Osteoblast (primary cell): ENCODE results near the gene ARAF. TPM values are rescaled to one million over a fixed set of nuclear protein-coding genes. Genes with fewer than 3 reads are reported as not detected.

ENCODE experiments used
- DNase-seq: peaks from one replicate; pipeline ENCODE4 v3.0.0; 2011; ENCODE audit warnings: low spot score, mixed read lengths; ENCODE audit not compliant: insufficient read length; ENCODE audit errors: missing footprints
- H2AFZ ChIP-seq: 2 replicates; pipeline ENCODE4 v1.6.0; 2011; ENCODE audit warnings: mild to moderate bottlenecking, low read length
- H3K27ac ChIP-seq: 2 replicates; pipeline ENCODE4 v1.5.1; 2011; ENCODE audit warnings: mild to moderate bottlenecking, low read depth, low read length, moderate library complexity
- H3K27me3 ChIP-seq: 2 replicates; pipeline ENCODE4 v1.6.0; 2012; ENCODE audit warnings: mild to moderate bottlenecking, control low read depth, inconsistent platforms, low read length, moderate library complexity; ENCODE audit not compliant: insufficient read depth
- H3K36me3 ChIP-seq: 2 replicates; pipeline ENCODE4 v1.5.1; 2011; ENCODE audit warnings: mild to moderate bottlenecking, low read length, control low read depth, moderate library complexity; ENCODE audit not compliant: insufficient read depth
- H3K4me1 ChIP-seq: 2 replicates; pipeline ENCODE4 v1.5.1; 2011; ENCODE audit warnings: mild to moderate bottlenecking, low read length, control low read depth, moderate library complexity; ENCODE audit not compliant: insufficient read depth
- H3K4me2 ChIP-seq: 2 replicates; pipeline ENCODE4 v1.6.0; 2011; ENCODE audit warnings: mild to moderate bottlenecking, low read length; ENCODE audit not compliant: insufficient read depth
- H3K4me3 ChIP-seq: fragments of 200-600 bp; sonication (generic); 3 replicates; pipeline ENCODE4 v1.5.1; 2012; ENCODE audit warnings: mild to moderate bottlenecking, low read length, inconsistent platforms; ENCODE audit not compliant: insufficient read depth
- H3K79me2 ChIP-seq: 2 replicates; pipeline ENCODE4 v1.6.0; 2012; ENCODE audit warnings: mild to moderate bottlenecking, low read length, control low read depth, inconsistent platforms; ENCODE audit not compliant: insufficient read depth
- H3K9me3 ChIP-seq: 2 replicates; pipeline ENCODE4 v1.5.1; 2011; ENCODE audit warnings: low read depth, low read length, control low read depth
- H4K20me1 ChIP-seq: 2 replicates; pipeline ENCODE4 v1.6.0; 2012; ENCODE audit warnings: mild to moderate bottlenecking, low read length, control low read depth; ENCODE audit not compliant: insufficient read depth
- total RNA-seq: library from RNA; depleted of rRNA; stranded (reverse); fragments of >200 nt; gene quantifications from 2 replicates; pipeline ENCODE4 v1.2.3, GENCODE V29; 2012
- TF ChIP-seq, protein P1 (sequence below): IDR thresholded peaks from 2 replicates; pipeline ENCODE4 v1.5.1; 2011; ENCODE audit warnings: mild to moderate bottlenecking, low read depth, low read length, moderate library complexity; ENCODE audit errors: extremely low read depth

The ARAF gene
- total RNA-seq, 1 donor = 21.0 TPM

DNA sequence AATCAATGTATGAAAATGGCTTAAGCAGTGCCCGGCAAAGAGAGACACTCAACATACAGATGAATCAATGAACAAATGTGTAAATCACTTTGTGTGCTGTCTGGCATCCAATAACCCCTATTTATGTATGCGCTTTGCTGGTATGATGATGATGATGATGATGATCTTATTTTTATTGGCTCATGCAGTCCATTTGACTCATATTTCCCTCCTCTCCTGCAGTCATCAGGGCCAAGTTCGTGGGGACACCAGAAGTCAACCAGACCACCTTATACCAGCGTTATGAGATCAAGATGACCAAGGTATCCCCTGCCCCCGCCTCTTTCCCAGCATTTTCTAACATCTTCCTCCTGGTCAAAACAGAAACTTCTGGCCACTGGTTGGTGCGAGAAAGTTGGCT, 23.7 kb downstream of the ARAF start:
- Histone ChIP-seq H3K4me1 (peaks cover 20% of the 10 kb centered on the region), H3K27ac (peak overlapping the region; percentile 72), H3K27me3 (no peaks in the 10 kb centered on the region), H3K79me2 (peaks cover 19% of the 10 kb centered on the region), H4K20me1 (peaks cover 30% of the 10 kb centered on the region), H2AFZ (no peak overlapping the region), H3K4me3 (peak overlapping the region; percentile 76), H3K36me3 (peaks cover 19% of the 10 kb centered on the region), H3K4me2 (peak overlapping the region; percentile 88), H3K9me3 (no peaks in the 10 kb centered on the region)
- TF ChIP-seq, protein P1, sequence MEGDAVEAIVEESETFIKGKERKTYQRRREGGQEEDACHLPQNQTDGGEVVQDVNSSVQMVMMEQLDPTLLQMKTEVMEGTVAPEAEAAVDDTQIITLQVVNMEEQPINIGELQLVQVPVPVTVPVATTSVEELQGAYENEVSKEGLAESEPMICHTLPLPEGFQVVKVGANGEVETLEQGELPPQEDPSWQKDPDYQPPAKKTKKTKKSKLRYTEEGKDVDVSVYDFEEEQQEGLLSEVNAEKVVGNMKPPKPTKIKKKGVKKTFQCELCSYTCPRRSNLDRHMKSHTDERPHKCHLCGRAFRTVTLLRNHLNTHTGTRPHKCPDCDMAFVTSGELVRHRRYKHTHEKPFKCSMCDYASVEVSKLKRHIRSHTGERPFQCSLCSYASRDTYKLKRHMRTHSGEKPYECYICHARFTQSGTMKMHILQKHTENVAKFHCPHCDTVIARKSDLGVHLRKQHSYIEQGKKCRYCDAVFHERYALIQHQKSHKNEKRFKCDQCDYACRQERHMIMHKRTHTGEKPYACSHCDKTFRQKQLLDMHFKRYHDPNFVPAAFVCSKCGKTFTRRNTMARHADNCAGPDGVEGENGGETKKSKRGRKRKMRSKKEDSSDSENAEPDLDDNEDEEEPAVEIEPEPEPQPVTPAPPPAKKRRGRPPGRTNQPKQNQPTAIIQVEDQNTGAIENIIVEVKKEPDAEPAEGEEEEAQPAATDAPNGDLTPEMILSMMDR = no peak
- DNase-seq = no peak

- H3K36me3 ChIP-seq = peaks cover 19% of the 10 kb centered on the region
- DNase-seq = no peak
- H3K4me3 ChIP-seq = peak overlapping the region; percentile 76
- peak overlapping the region; percentile 88 for H3K4me2 ChIP-seq
- H2AFZ ChIP-seq = no peak overlapping the region
- H3K27me3 ChIP-seq = no peaks in the 10 kb centered on the region
- H3K4me1 ChIP-seq = peaks cover 20% of the 10 kb centered on the region
- peak overlapping the region; percentile 72 for H3K27ac ChIP-seq
- peaks cover 30% of the 10 kb centered on the region for H4K20me1 ChIP-seq
- peaks cover 19% of the 10 kb centered on the region for H3K79me2 ChIP-seq
- TF ChIP-seq, protein P1 = no peak
- no peaks in the 10 kb centered on the region for H3K9me3 ChIP-seq
These were observed 24.3 kb downstream of the ARAF start for GRCh38 chrX:47585273-47585672.

- no peak overlapping the region for H3K4me2 ChIP-seq
- peaks cover 19% of the 10 kb centered on the region for H3K79me2 ChIP-seq
- H3K4me3 ChIP-seq = peak overlapping the region; percentile 25
- peaks cover 20% of the 10 kb centered on the region for H3K4me1 ChIP-seq
- peaks cover 19% of the 10 kb centered on the region for H3K36me3 ChIP-seq
- H3K27me3 ChIP-seq = no peaks in the 10 kb centered on the region
- peaks cover 30% of the 10 kb centered on the region for H4K20me1 ChIP-seq
- no peak for DNase-seq
- no peak overlapping the region for H3K27ac ChIP-seq
- no peaks in the 10 kb centered on the region for H3K9me3 ChIP-seq
- no peak overlapping the region for H2AFZ ChIP-seq
- TF ChIP-seq, protein P1 = no peak
These were observed 25.2 kb downstream of the ARAF start for GRCh38 chrX:47586043-47586787.

GRCh38 chrX:47587091-47587891, 26.3 kb downstream of the ARAF start:
- no peak for DNase-seq
- Histone ChIP-seq H3K36me3 (peaks cover 19% of the 10 kb centered on the region), H3K9me3 (no peaks in the 10 kb centered on the region), H3K27ac (no peak overlapping the region), H4K20me1 (peaks cover 30% of the 10 kb centered on the region), H3K27me3 (no peaks in the 10 kb centered on the region), H3K79me2 (peaks cover 19% of the 10 kb centered on the region), H3K4me3 (no peak overlapping the region), H3K4me1 (peaks cover 20% of the 10 kb centered on the region), H3K4me2 (no peak overlapping the region), H2AFZ (no peak overlapping the region)
- TF ChIP-seq, protein P1 = no peak
